ENCODE data around the gene MIOS. TPM values are rescaled to one million over a fixed set of nuclear protein-coding genes. Genes with fewer than 3 reads are reported as not detected.

Gene MIOS
- polyA plus RNA-seq, 2 of the 4 experiments (the other 2 are of a cell fraction) = 19.1 to 49.1 TPM

- Histone ChIP-seq H3K4me1 (peaks cover 23% of the 10 kb centered on the region), H3K9me3 (no peaks in the 10 kb centered on the region), H3K27ac (no peak overlapping the region), H3K4me3 (no peak overlapping the region), H3K4me2 (no peak overlapping the region)
- DNase-seq (ENCODE audit: low read depth in 1 of 2, low spot score in 1 of 2) = no peak
- FAIRE-seq = no peak
- 57% methylated on average over 3 of the region's 3 CpGs for WGBS (ENCODE audit: missing lambda C conversion rate)
- TF ChIP-seq FOSL2 (IDR thresholded peaks at IDR 0.05) = no peak
- no peak for TF ChIP-seq FOSL2 (CRISPR knock-in tag; IDR thresholded peaks at IDR 0.05)
- TF ChIP-seq CBX8 (IDR thresholded peaks at IDR 0.05) = no peak
- no peak for TF ChIP-seq SMC3 (IDR thresholded peaks at IDR 0.05)
- ATAC-seq = no peak
- CTCF ChIA-PET = interaction anchor here (1.4 to 3.1 kb wide), 2 partner anchors 18 to 100 kb away, joined by 3 to 14 read pairs; no protein-coding TSS in a partner anchor
- POLR2A ChIA-PET = no interaction called here
Measured at GRCh38 chr7:7524121-7524520, 42.6 kb upstream of the MIOS start.

- ATAC-seq = no peak
- TF ChIP-seq POLR2A (IDR thresholded peaks at IDR 0.05; ENCODE audit: low read length) (no peak), CTCF (IDR thresholded peaks at IDR 0.05) (no peak), CHD4 (IDR thresholded peaks at IDR 0.05; ENCODE audit: borderline replicate concordance) (no peak), CHD2 (IDR thresholded peaks at IDR 0.05; ENCODE audit: low read length, partially characterized antibody) (no peak), USF2 (IDR thresholded peaks at IDR 0.05) (no peak)
- CTCF ChIA-PET = interaction anchor here (0.9 to 1.1 kb wide), 2 partner anchors 101 to 102 kb away, joined by 3 to 4 read pairs; no protein-coding TSS in a partner anchor
- WGBS (ENCODE audit: missing lambda C conversion rate) = 71% methylated on average over 2 of the region's 2 CpGs
- DNase-seq (ENCODE audit: low read depth in 1 of 2, low spot score in 1 of 2) = no peak
- no peak overlapping the region for H3K27ac ChIP-seq
- no peaks in the 10 kb centered on the region for H3K9me3 ChIP-seq
- peaks cover 17% of the 10 kb centered on the region for H3K4me1 ChIP-seq
- POLR2A ChIA-PET = no interaction called here
- no peak overlapping the region for H3K4me3 ChIP-seq
- FAIRE-seq = peak; percentile 54
- no peak overlapping the region for H3K4me2 ChIP-seq
Measured at GRCh38 chr7:7526006-7526405, 40.7 kb upstream of the MIOS start.

GRCh38 chr7:7527047-7527446 is 39.6 kb upstream of the MIOS start:
- WGBS (ENCODE audit: missing lambda C conversion rate) = 94% methylated on average over 3 of the region's 3 CpGs
- no peak overlapping the region for H3K27ac ChIP-seq
- ATAC-seq (no peak), FAIRE-seq (no peak), DNase-seq (ENCODE audit: low read depth in 1 of 2, low spot score in 1 of 2) (no peak)
- no peak overlapping the region for H3K4me3 ChIP-seq
- no peaks in the 10 kb centered on the region for H3K9me3 ChIP-seq
- POLR2A ChIA-PET = no interaction called here
- TF ChIP-seq HOXB13 (CRISPR knock-in tag; IDR thresholded peaks at IDR 0.05; ENCODE audit: low read depth) (no peak), HDAC2 (IDR thresholded peaks at IDR 0.05) (no peak)
- CTCF ChIA-PET = no interaction called here
- H3K4me2 ChIP-seq = no peak overlapping the region
- peaks cover 15% of the 10 kb centered on the region for H3K4me1 ChIP-seq

- CTCF ChIA-PET = interaction anchor here (0.8 to 2.7 kb wide), 5 partner anchors 12 to 107 kb away, joined by 3 to 14 read pairs (median 4); no protein-coding TSS in a partner anchor
- Histone ChIP-seq H3K9me3 (no peaks in the 10 kb centered on the region), H3K27ac (peak overlapping the region; percentile 40 to 50; a peak in 5 of 6 replicates), H3K4me1 (peaks cover 15% of the 10 kb centered on the region), H3K4me3 (no peak overlapping the region), H3K4me2 (peak overlapping the region; percentile 38)
- ATAC-seq (peak; percentile 59 to 74; a peak in 4 of 6 replicates), FAIRE-seq (no peak), DNase-seq (ENCODE audit: low read depth in 1 of 2, low spot score in 1 of 2) (peak in 1 of 2 experiments; percentile 57)
- WGBS (ENCODE audit: missing lambda C conversion rate) = 14% methylated on average over 4 of the region's 4 CpGs
- POLR2A ChIA-PET = interaction anchor here (0.6 kb wide), 1 partner anchor 98 kb away, joined by 3 read pairs; no protein-coding TSS in a partner anchor
- TF ChIP-seq ZC3H11A (IDR thresholded peaks at IDR 0.05) (no peak), GATA3 (IDR thresholded peaks at IDR 0.05; ENCODE audit: borderline replicate concordance) (peak; percentile 41; the same call in 1 of the 2 replicates), RAD21 (conservative IDR thresholded peaks at IDR 0.05 in 1 of 2, IDR thresholded peaks at IDR 0.05 in 1 of 2) (0 out of 5 replicates have a peak, but pooled peaks of 1 of the 2 experiments have one; percentile 6), ESRRA (IDR thresholded peaks at IDR 0.05; ENCODE audit: borderline replicate concordance, low read length) (no peak), HMGXB4 (CRISPR knock-in tag; IDR thresholded peaks at IDR 0.05; ENCODE audit: borderline replicate concordance) (no peak), MAX (IDR thresholded peaks at IDR 0.05) (peak; percentile 28; the same call in 1 of the 2 replicates)
Measured at GRCh38 chr7:7529328-7529727, 37.4 kb upstream of the MIOS start.

Measured in A549 (cell line).